ENCODE results near the gene ACOT2.

The ACOT2 gene

DNA sequence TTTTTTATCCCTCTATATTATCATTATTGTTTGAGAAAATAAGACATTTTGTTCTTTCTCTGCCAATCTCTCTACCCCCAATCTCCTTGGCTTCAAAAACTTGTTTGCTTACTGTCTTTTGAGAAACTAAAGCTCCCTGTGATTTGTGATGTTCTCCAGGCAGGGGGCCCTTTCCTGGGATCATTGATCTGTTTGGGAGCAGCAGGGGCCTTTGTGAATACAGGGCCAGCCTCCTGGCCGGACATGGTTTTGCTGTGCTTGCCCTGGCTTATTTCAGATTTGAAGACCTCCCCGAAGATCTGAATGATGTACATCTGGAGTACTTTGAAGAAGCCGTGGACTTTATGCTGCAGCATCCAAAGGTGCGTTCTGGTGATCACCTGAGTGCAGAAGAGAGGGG, 47.8 kb downstream of the ACOT2 start:
- no peak for DNase-seq

DNA sequence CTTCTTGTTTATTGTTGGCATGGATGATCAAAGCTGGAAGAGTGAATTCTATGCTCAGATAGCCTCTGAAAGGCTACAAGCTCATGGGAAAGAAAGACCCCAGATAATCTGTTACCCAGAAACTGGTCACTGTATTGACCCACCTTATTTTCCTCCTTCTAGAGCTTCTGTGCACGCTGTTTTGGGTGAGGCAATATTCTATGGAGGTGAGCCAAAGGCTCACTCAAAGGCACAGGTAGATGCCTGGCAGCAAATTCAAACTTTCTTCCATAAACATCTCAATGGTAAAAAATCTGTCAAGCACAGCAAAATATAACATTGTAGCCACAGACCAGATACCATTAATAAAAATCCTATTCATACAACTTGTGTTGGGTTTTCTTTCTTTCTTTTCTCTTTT, 50.5 kb downstream of the ACOT2 start:
- no peak for DNase-seq

DNA sequence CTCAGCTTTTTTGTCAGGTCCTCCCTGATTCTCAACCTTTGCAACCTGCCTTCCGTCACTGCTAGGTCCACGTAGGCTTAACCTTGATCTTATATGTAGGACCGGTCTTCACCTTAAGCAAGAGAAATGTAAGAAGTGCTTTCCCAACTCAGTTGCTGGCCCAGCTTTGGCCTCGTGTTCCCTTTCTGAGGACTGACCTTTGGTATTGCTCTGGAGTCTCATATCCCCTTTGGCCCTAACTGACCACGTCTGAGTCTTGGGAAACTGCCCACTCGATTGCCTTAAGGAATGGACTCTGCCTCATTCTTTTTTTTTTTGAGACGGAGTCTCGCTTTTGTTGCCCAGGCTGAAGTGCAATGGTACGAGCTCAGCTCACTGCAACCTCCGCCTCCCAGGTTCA, 51.3 kb downstream of the ACOT2 start:
- no peak for DNase-seq

DNA sequence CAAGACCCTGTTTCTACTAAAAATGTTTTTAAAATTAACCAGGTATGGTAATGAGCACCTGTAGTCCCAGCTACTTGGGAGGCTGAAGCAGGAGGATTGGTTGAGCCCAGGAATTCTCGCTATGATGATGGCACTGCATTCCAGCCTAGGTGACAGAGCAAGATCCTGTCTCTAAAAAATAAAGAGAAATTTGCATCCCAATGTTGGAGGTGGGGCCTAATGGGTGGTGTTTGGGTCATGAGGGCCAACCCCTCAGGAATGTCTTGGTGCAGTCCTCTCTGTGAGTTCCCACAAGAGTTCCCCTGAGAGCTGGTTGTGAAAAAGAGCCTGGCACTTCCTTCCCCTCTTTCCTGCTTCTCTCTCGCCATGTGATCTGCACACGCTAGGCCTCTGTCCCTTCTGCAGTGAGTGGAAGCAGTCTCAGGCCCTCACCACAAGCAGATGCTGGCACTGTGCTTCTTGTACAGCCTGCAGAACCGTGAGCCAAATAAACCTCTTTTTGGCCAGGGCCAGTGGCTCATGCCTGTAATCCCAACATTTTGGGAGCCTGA, 54.6 kb downstream of the ACOT2 start:
- DNase-seq: no peak
